Sciatic nerve (tissue), 2 donors: Measurements from ENCODE around the gene THSD7A. TPM values are rescaled to one million over a fixed set of nuclear protein-coding genes. Genes with fewer than 3 reads are reported as not detected.

ENCODE experiments used
- ATAC-seq: fragments of 200-7000 bp; cut with Tn5 transposase; one replicate; pipeline ENCODE4 v1.9.1; 2020; ENCODE audit warnings: mild to moderate bottlenecking, moderate library complexity
- DNase-seq: peaks from one replicate; pipeline ENCODE4 v3.0.0-alpha.2; 2020; ENCODE audit warnings: low spot score
- intact Hi-C: fragments of 100-400 bp; cut with DNase I; formaldehyde crosslinking; loops from one replicate; pipeline ENCODE4 v1.14.2; 2022
- total RNA-seq: library from RNA; stranded (reverse); fragmentation: NEBNext Ultra II Directional; extraction: Animal tissue kit (Norgen Biotek cat#: 25700); gene quantifications from one replicate; pipeline ENCODE4 v1.2.1, GENCODE V29; 2021
- donor health status: DM: no; HTN: no; CAD: no.
- donor health status: DM: no; HTN: no; CAD: no.

The THSD7A gene, protein sequence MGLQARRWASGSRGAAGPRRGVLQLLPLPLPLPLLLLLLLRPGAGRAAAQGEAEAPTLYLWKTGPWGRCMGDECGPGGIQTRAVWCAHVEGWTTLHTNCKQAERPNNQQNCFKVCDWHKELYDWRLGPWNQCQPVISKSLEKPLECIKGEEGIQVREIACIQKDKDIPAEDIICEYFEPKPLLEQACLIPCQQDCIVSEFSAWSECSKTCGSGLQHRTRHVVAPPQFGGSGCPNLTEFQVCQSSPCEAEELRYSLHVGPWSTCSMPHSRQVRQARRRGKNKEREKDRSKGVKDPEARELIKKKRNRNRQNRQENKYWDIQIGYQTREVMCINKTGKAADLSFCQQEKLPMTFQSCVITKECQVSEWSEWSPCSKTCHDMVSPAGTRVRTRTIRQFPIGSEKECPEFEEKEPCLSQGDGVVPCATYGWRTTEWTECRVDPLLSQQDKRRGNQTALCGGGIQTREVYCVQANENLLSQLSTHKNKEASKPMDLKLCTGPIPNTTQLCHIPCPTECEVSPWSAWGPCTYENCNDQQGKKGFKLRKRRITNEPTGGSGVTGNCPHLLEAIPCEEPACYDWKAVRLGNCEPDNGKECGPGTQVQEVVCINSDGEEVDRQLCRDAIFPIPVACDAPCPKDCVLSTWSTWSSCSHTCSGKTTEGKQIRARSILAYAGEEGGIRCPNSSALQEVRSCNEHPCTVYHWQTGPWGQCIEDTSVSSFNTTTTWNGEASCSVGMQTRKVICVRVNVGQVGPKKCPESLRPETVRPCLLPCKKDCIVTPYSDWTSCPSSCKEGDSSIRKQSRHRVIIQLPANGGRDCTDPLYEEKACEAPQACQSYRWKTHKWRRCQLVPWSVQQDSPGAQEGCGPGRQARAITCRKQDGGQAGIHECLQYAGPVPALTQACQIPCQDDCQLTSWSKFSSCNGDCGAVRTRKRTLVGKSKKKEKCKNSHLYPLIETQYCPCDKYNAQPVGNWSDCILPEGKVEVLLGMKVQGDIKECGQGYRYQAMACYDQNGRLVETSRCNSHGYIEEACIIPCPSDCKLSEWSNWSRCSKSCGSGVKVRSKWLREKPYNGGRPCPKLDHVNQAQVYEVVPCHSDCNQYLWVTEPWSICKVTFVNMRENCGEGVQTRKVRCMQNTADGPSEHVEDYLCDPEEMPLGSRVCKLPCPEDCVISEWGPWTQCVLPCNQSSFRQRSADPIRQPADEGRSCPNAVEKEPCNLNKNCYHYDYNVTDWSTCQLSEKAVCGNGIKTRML (N-terminal part only)
- total RNA-seq = 30.9 TPM

GRCh38 chr7:11831736-11832495, at the start of gene THSD7A:
THSD7A (minus strand) TSS chr7:11832198; CDS start chr7:11831946, 252 bp downstream.
- peak; percentile 54 for DNase-seq
- intact Hi-C loops = no loop called here
- ATAC-seq = peak; percentile 83

- intact Hi-C loops = no loop called here
- no peak for DNase-seq
- no peak for ATAC-seq
Measured at GRCh38 chr7:11881680-11882079, 49.7 kb upstream of the THSD7A start.

- intact Hi-C loops = no loop called here
- DNase-seq (no peak), ATAC-seq (no peak)
Measured at GRCh38 chr7:11875635-11876034, 43.6 kb upstream of the THSD7A start.

DNA sequence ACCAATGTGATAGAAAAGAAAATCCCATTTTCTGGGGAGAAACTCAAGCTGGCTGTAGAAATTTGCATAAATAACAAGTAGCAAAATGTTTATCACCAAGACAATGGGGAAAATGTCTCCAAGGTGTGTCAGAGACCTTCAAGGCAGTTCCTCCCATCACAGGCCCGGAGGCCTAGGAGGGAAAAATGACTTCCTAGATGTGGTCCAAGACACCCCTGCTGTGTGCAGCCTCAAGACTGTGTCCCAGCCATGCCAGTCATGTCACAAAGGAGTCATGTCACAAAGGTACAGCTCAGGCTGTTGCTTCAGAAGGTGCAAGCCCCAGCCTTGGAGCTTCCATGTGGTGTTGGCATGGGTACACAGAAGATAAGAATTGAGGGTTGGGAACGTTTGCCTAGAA, 33.7 kb upstream of the THSD7A start:
- intact Hi-C loops = no loop called here
- ATAC-seq (no peak), DNase-seq (no peak)

- intact Hi-C loops = no loop called here
- no peak for ATAC-seq
- no peak for DNase-seq
Measured at GRCh38 chr7:11858622-11859302, 26.8 kb upstream of the THSD7A start.

DNA sequence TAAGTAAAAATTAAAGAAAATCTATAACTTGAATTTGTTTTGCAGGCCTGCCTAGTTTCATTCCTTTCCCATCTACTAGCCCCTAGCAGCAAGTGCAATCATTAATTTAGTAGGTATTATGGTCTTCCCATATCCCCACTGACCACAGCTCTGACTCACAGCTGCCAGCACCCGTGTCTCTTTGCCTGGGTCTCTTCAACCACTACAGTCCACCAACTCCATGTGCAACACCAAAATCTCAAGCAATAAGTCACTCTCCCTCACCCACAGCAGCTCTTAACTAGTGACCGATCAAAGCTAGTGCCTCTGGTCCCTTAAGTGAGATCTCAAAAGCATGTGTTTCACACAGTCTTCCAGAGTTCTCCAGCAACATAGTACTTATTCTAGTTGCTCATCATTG, 26.0 kb upstream of the THSD7A start:
- intact Hi-C loops = no loop called here
- DNase-seq = no peak
- ATAC-seq = no peak

- ATAC-seq (no peak), DNase-seq (no peak)
- intact Hi-C loops = no loop called here
Measured at GRCh38 chr7:11848251-11848650, 16.3 kb upstream of the THSD7A start.

DNA sequence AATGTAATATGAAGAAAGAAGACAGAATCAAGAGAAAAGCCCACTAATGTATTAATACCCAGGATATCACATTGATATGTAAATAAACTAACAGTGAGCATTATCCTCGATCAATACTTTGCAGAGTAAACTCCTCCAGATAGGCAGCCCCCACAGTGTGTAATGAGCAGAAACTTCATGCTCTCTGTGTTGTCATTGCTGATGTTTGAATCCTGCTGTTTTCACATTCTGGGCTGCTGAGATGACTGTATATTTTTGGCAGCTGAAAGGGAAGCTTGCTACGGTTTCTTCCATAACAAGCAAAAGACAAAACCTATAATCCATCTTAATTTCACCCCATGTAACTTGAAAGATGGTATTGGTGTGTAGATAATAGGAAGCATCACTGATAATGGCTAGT, 15.3 kb upstream of the THSD7A start:
- no peak for ATAC-seq
- no peak for DNase-seq
- intact Hi-C loops = no loop called here

- DNase-seq (no peak), ATAC-seq (no peak)
- intact Hi-C loops = no loop called here
Measured at GRCh38 chr7:11846361-11846955, 14.5 kb upstream of the THSD7A start.

DNA sequence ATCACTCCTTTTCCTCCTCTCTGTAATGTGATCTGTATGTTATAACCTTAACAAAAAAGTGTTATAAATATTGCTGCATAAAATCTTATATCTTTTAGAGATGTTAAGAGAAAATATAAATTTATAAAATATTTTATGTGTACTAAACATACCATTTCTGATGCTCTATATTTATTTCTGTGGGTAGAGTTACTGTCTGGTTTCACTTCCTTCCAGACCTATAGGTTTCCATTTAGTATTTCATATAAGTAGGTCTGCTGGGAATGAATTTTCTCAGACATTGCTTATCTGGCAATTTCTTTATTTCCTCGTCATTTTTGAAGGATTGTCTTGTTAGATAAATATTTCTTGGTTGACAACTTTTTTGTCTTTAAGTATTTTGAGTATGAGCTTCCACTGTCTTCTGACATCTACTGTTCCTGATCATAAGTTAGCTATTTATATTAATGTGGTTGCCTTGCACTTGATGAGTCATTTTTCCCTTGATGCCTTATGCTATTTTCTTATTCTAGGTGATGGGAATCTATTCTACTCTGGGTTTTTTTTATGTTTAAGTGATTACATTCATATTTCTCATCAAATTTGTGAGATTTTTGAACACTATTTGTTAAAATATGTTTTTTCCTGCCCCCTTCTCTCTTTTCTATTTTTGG, 11.2 kb upstream of the THSD7A start:
- intact Hi-C loops = no loop called here
- ATAC-seq (no peak), DNase-seq (no peak)

GRCh38 chr7:11841657-11842056, 9.7 kb upstream of the THSD7A start:
- ATAC-seq (no peak), DNase-seq (no peak)
- intact Hi-C loops = no loop called here

- intact Hi-C loops = no loop called here
- DNase-seq = no peak
- ATAC-seq = no peak
Measured at GRCh38 chr7:11835260-11835659, 3.3 kb upstream of the THSD7A start.

DNA sequence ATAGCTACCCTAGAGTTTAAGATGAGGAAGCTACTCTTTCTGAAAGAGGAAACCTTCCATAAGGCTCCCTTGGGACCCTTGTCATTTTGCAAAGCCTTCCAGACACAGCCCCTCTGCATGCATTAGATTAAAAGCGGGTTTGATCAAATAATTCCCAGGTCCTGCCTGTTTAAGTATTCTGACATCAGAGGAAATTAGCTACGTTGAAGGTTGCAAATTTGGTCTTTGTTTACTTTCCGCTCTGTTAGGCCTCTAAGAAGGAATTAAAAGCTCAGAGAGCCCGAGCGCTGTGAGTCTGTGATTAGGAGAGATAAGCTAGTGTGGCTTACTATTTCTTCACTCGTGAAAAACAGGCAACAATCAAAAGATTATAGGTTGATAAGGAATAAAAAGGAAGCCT, 1.4 kb upstream of the THSD7A start:
- intact Hi-C loops = no loop called here
- DNase-seq (no peak), ATAC-seq (no peak)

DNA sequence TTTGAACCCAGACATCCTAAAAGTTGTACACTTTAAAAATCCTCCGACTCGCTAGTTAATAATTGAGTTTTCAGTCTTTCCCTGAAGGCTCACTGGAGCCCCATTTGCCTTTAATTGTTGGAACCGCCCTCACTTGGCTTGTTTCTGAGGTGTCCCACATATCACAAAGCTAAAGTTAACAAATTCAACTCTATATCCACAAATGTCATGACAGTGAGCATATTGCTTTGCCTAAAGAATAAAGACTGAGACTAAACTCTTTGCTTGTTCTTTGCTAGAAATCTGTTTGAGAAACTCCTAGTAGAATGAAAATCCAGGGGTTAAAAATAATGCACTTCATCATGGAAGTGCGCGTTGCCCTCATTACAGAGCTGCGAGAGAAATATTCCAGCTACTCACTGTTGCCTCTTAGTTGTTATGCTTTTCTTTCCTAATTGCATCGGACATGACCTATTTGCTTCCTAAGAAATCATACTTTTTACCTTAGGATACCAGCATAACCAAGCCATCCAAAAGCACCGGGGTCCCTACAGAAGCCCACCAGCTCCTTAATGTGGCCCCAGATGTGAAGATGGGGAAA, 752 bp downstream of the THSD7A start:
- peak; percentile 20 for ATAC-seq
- DNase-seq = no peak
- intact Hi-C loops = no loop called here

- peak; percentile 43 for ATAC-seq
- no peak for DNase-seq
- intact Hi-C loops = no loop called here
Measured at GRCh38 chr7:11830582-11831155, 1.3 kb downstream of the THSD7A start.

DNA sequence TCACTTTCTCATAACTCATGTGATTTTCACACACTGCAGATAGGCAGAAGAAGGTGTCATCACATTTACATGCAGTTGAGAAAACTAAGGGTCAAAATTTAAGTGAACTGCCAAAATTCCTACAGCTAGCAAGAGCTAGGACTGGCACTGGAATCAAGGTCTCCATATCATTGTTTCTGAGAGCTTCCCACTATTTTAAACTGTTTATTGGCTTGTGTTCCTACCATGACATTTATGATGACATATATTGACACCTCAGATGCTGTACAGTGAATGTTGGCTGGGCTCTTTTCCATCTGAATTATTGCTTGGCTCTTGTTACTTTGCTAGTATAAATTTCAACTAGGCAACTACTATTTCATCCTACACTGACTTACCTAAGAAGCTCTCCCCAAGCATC, 2.0 kb downstream of the THSD7A start:
- no peak for DNase-seq
- intact Hi-C loops = no loop called here
- no peak for ATAC-seq

GRCh38 chr7:11819947-11820346, 12.1 kb downstream of the THSD7A start:
- no peak for ATAC-seq
- intact Hi-C loops = no loop called here

More at GRCh38 chr7:11819947-11820346, 12.1 kb downstream of the THSD7A start:
- no peak for DNase-seq
